NCI-H2196 treated with DMSO at 0.1 percent for 48 hours (cell line): ENCODE measurements around the gene ASXL2.

Source experiments
- DNase-seq: peaks from one replicate; lab custom pipeline; 2025; ENCODE audit not compliant: unreplicated experiment; lab: John Stamatoyannopoulos, UW

ASXL2 gene

DNA sequence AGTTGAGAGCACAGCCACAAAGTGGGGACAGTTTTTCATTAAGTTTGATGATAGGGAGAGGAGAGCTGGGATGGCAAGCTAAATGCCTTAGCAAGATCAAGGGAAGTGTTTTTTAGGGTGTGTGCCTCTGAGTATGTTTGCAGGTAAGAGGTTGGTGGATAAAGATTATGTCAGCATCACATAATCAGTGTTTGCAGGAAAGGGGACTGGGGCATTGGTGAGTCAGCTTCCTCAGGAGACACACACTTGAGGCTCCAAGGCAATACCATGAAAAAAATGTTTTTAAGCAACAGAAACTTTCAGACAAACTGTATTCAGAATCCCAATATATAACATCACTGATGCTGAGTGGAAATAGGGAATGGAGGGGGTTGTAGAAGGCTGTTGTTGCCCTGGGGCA is 179.5 kb downstream of the ASXL2 start:
- DNase-seq = no peak

DNA sequence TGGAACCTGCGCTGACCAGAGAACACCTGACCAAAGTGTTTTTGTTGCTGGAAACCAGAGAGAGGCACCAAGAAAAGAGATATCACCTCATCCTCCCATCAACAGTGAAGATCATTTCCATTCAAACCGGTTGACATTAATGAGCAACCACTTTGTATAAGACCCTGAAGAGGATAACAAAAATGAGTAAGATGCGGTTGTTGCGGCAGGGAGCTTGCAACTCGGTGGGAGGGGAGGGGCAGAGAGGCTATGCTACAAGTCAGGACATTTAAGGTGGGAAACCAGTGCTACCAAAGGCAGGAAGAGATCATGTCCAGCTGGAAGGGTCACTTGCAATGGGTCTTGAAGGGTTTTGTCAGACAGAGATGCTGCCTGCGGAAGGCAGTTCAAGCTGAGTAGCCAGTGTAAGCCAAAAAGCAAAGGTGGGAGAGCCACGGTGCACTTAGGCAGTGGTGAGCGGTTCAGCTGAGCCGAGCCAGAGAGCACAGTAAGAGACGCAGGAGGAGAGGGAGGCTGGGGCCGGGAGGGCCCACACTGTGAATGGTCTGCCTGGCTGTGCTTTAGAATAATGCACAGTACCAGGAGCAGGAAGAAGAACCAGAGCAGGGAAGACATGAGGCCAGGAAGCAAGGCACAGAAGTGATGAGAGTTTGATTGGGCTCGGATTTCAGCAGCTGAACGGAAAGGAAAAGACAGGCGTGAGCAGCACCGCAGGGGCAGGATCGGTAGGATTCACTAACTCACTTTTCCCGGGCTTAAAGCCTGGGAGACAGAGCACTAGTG is 180.5 kb downstream of the ASXL2 start:
- no peak for DNase-seq

- DNase-seq = no peak
Observed at GRCh38 chr2:25692737-25693445, 185.4 kb downstream of the ASXL2 start.

- no peak for DNase-seq
Observed at GRCh38 chr2:25692143-25692542, 186.1 kb downstream of the ASXL2 start.

DNA sequence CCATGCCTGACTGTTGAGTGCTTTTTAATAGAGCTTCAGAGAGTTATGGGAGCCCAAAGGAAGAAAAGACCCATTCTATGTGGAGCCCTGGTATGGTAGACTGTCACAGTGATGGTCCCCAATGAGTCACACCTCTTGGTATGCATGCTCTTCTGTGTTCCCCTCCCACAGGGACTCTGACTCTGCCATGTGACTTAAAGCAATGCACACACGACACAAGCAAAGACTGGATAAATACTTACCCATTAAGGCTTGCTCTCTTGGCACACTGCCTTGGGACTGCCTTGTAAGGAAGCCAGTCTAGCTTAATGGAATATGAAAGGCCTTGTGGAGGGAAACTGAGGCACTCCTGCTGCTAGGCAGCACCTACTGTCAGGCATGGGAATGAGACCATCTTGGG is 188.2 kb downstream of the ASXL2 start:
- DNase-seq = no peak

DNA sequence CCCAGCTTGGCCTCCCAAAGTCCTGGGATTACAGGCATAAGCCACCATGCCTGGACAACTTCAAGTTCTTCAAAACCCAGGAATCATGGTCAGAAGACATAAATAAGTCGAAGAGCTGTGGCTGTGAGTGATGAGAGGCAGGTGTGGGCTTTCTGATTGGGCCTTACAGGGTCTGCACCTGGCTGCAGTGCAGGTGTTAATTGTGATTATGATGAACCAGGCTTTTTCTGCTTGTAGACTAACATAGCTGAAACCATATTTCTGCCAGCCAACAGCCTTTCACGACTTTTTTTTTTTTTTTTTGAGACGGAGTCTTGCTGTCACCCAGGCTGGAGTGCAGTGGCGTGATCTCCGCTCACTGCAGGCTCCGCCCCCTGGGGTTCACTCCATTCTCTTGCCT is 190.1 kb downstream of the ASXL2 start:
- no peak for DNase-seq

DNA sequence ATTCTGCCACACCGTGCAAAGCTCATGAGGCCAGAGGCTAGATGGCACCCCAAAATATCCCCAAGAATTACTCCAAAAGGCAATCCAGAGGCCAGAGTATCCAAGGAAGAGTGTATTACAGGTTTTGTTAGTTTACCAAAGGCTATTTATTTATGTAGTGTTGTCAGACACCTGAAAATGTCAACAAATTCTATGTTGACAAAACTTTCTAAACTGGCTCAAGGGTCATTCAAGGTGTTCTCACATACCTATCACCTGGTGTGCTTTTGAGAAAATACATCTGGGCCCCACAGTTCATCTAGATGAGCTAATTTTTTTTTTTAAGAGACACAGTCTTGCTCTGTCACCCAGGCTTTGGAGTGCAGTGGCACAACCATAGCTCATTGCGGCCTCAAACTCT is 192.5 kb downstream of the ASXL2 start:
- DNase-seq = no peak

- no peak for DNase-seq
Observed at GRCh38 chr2:25684577-25685473, 193.5 kb downstream of the ASXL2 start.
